ENCODE results near the gene GDF2.

GDF2 gene

GRCh38 chr10:47311193-47311931 is 10.9 kb upstream of the GDF2 start:
- Histone ChIP-seq H3K36me3 (ENCODE audit: control insufficient read depth, insufficient read depth, low read length) (no peaks in the 10 kb centered on the region), H3K4me3 (ENCODE audit: insufficient read depth, low read depth, low read length) (no peak overlapping the region), H3K4me1 (ENCODE audit: control insufficient read depth, insufficient read depth, low read length) (no peaks in the 10 kb centered on the region), H3K27ac (ENCODE audit: insufficient read depth, low read depth, low read length, poor library complexity, severe bottlenecking) (no peak overlapping the region), H3K27me3 (ENCODE audit: control insufficient read depth, insufficient read depth, low read length, poor library complexity, severe bottlenecking) (no peaks in the 10 kb centered on the region), H3K9me3 (ENCODE audit: control insufficient read depth, low read length) (no peaks in the 10 kb centered on the region)
- 87 to 92% methylated on average over 10 of the region's 10 CpGs for WGBS, 2 experiments

DNA sequence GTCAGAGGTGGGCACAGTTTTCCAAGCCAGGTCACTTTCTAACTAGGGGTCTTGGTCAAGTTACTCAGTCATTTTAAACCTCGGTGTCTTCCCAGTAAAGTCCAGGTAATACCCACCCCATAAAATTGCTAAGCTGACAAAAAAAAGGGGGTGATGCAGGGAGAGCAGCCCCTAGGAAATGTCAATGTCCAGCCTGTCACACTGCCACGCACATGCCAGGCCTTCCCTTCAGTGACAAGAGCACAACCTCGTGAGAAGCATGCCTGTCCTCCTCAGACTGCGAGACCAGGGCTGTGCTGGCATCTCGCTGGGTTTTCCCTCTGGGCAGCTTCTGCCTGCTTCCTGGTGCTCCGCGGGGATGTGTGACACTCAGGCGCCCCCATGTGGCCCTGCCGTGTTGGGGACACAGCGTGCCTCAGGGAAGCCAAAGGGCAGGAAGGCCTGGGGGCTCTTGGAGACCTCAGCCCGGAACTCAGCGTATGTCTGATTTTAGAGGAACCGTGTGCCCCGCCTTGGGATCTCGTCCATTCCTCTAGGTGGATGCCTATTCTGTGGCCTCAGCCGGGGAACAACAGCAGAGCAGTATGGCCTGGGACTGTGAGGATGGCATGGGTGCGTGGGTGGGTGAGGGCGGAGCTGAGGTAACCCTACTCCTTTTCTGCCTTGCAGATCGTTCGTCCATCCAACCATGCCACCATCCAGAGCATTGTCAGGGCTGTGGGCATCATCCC is 10.2 kb upstream of the GDF2 start:
- Histone ChIP-seq H3K27me3 (ENCODE audit: control insufficient read depth, insufficient read depth, low read length, poor library complexity, severe bottlenecking) (no peaks in the 10 kb centered on the region), H3K4me3 (ENCODE audit: insufficient read depth, low read depth, low read length) (no peak overlapping the region), H3K9me3 (ENCODE audit: control insufficient read depth, low read length) (no peaks in the 10 kb centered on the region), H3K27ac (ENCODE audit: insufficient read depth, low read depth, low read length, poor library complexity, severe bottlenecking) (no peak overlapping the region), H3K36me3 (ENCODE audit: control insufficient read depth, insufficient read depth, low read length) (no peaks in the 10 kb centered on the region), H3K4me1 (ENCODE audit: control insufficient read depth, insufficient read depth, low read length) (no peaks in the 10 kb centered on the region)
- 38 to 40% methylated on average over 20 of the region's 20 CpGs for WGBS, 2 experiments

- no peaks in the 10 kb centered on the region for H3K36me3 ChIP-seq (ENCODE audit: control insufficient read depth, insufficient read depth, low read length)
- no peaks in the 10 kb centered on the region for H3K4me1 ChIP-seq (ENCODE audit: control insufficient read depth, insufficient read depth, low read length)
- no peaks in the 10 kb centered on the region for H3K27me3 ChIP-seq (ENCODE audit: control insufficient read depth, insufficient read depth, low read length, poor library complexity, severe bottlenecking)
- H3K4me3 ChIP-seq (ENCODE audit: insufficient read depth, low read depth, low read length) = no peak overlapping the region
- H3K9me3 ChIP-seq (ENCODE audit: control insufficient read depth, low read length) = no peaks in the 10 kb centered on the region
- H3K27ac ChIP-seq (ENCODE audit: insufficient read depth, low read depth, low read length, poor library complexity, severe bottlenecking) = no peak overlapping the region
- WGBS, 2 experiments = 91% methylated on average over 7 of the region's 7 CpGs
Measured at GRCh38 chr10:47312663-47312995, 9.6 kb upstream of the GDF2 start.

- Histone ChIP-seq H3K27me3 (ENCODE audit: control insufficient read depth, insufficient read depth, low read length, poor library complexity, severe bottlenecking) (no peaks in the 10 kb centered on the region), H3K4me3 (ENCODE audit: insufficient read depth, low read depth, low read length) (no peak overlapping the region), H3K36me3 (ENCODE audit: control insufficient read depth, insufficient read depth, low read length) (no peaks in the 10 kb centered on the region), H3K4me1 (ENCODE audit: control insufficient read depth, insufficient read depth, low read length) (no peaks in the 10 kb centered on the region), H3K9me3 (ENCODE audit: control insufficient read depth, low read length) (no peaks in the 10 kb centered on the region), H3K27ac (ENCODE audit: insufficient read depth, low read depth, low read length, poor library complexity, severe bottlenecking) (no peak overlapping the region)
- 95 to 96% methylated on average over 9 of the region's 9 CpGs for WGBS, 2 experiments
Measured at GRCh38 chr10:47314416-47314970, 7.8 kb upstream of the GDF2 start.

DNA sequence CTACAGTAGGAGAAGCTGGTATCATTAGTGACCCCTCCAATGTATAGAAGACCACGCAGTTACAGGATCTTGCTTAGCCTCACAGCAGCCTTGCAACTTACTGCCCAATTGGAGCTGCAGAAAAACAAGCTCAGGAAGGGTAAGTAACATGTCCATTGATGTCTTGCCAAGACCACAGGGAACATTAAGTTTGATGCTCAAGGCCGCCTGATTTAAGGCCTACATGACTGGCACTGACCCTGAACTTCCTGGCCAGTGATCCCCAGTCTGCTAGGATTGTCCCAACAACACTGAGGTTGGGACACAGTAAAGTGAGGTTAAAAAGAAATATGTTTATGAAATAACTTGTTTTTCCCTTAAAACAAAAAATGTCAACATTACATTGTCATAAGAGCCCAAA is 6.8 kb upstream of the GDF2 start:
- Histone ChIP-seq H3K27ac (ENCODE audit: insufficient read depth, low read depth, low read length, poor library complexity, severe bottlenecking) (no peak overlapping the region), H3K27me3 (ENCODE audit: control insufficient read depth, insufficient read depth, low read length, poor library complexity, severe bottlenecking) (no peaks in the 10 kb centered on the region), H3K4me1 (ENCODE audit: control insufficient read depth, insufficient read depth, low read length) (no peaks in the 10 kb centered on the region), H3K9me3 (ENCODE audit: control insufficient read depth, low read length) (no peaks in the 10 kb centered on the region), H3K4me3 (ENCODE audit: insufficient read depth, low read depth, low read length) (no peak overlapping the region), H3K36me3 (ENCODE audit: control insufficient read depth, insufficient read depth, low read length) (no peaks in the 10 kb centered on the region)
- 92 to 95% methylated on average over 2 of the region's 2 CpGs for WGBS, 2 experiments

- H3K9me3 ChIP-seq (ENCODE audit: control insufficient read depth, low read length) = no peaks in the 10 kb centered on the region
- 70 to 74% methylated on average over 5 of the region's 5 CpGs for WGBS, 2 experiments
- H3K4me1 ChIP-seq (ENCODE audit: control insufficient read depth, insufficient read depth, low read length) = no peaks in the 10 kb centered on the region
- no peaks in the 10 kb centered on the region for H3K27me3 ChIP-seq (ENCODE audit: control insufficient read depth, insufficient read depth, low read length, poor library complexity, severe bottlenecking)
- no peaks in the 10 kb centered on the region for H3K36me3 ChIP-seq (ENCODE audit: control insufficient read depth, insufficient read depth, low read length)
- no peak overlapping the region for H3K27ac ChIP-seq (ENCODE audit: insufficient read depth, low read depth, low read length, poor library complexity, severe bottlenecking)
- no peak overlapping the region for H3K4me3 ChIP-seq (ENCODE audit: insufficient read depth, low read depth, low read length)
Measured at GRCh38 chr10:47316131-47316530, 6.1 kb upstream of the GDF2 start.

- no peaks in the 10 kb centered on the region for H3K4me1 ChIP-seq (ENCODE audit: control insufficient read depth, insufficient read depth, low read length)
- no peak overlapping the region for H3K4me3 ChIP-seq (ENCODE audit: insufficient read depth, low read depth, low read length)
- WGBS, 2 experiments = 87 to 95% methylated on average over 4 of the region's 4 CpGs
- H3K27ac ChIP-seq (ENCODE audit: insufficient read depth, low read depth, low read length, poor library complexity, severe bottlenecking) = no peak overlapping the region
- H3K9me3 ChIP-seq (ENCODE audit: control insufficient read depth, low read length) = no peaks in the 10 kb centered on the region
- H3K27me3 ChIP-seq (ENCODE audit: control insufficient read depth, insufficient read depth, low read length, poor library complexity, severe bottlenecking) = no peaks in the 10 kb centered on the region
- no peaks in the 10 kb centered on the region for H3K36me3 ChIP-seq (ENCODE audit: control insufficient read depth, insufficient read depth, low read length)
Measured at GRCh38 chr10:47317251-47317650, 5.0 kb upstream of the GDF2 start.

- 92 to 95% methylated on average over 9 of the region's 9 CpGs for WGBS, 2 experiments
- H3K4me1 ChIP-seq (ENCODE audit: control insufficient read depth, insufficient read depth, low read length) = no peaks in the 10 kb centered on the region
- no peaks in the 10 kb centered on the region for H3K27me3 ChIP-seq (ENCODE audit: control insufficient read depth, insufficient read depth, low read length, poor library complexity, severe bottlenecking)
- no peaks in the 10 kb centered on the region for H3K9me3 ChIP-seq (ENCODE audit: control insufficient read depth, low read length)
- no peak overlapping the region for H3K27ac ChIP-seq (ENCODE audit: insufficient read depth, low read depth, low read length, poor library complexity, severe bottlenecking)
- no peaks in the 10 kb centered on the region for H3K36me3 ChIP-seq (ENCODE audit: control insufficient read depth, insufficient read depth, low read length)
- no peak overlapping the region for H3K4me3 ChIP-seq (ENCODE audit: insufficient read depth, low read depth, low read length)
Measured at GRCh38 chr10:47318706-47319105, 3.5 kb upstream of the GDF2 start.

DNA sequence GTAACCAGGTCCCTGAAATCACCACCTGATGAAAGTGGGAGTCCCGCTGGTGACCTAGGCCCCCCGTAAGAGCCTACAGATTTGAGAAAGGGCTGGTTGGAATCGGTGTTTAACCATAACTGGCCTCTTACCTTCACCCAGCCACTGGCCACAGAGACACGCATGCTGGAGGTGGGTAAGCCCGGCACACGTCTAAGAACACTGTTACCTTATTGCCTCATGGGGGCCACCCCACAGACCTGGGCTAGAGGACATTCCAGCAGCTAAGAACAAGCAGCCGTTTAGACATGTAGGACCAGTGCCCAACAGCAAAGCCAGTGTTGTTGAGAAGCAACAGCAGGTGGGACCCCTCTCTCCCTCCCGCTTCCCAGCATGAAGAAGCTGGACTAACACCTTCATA is 2.5 kb upstream of the GDF2 start:
- 96% methylated on average over 8 of the region's 8 CpGs for WGBS, 2 experiments
- no peaks in the 10 kb centered on the region for H3K27me3 ChIP-seq (ENCODE audit: control insufficient read depth, insufficient read depth, low read length, poor library complexity, severe bottlenecking)
- no peak overlapping the region for H3K4me3 ChIP-seq (ENCODE audit: insufficient read depth, low read depth, low read length)
- H3K27ac ChIP-seq (ENCODE audit: insufficient read depth, low read depth, low read length, poor library complexity, severe bottlenecking) = no peak overlapping the region
- H3K4me1 ChIP-seq (ENCODE audit: control insufficient read depth, insufficient read depth, low read length) = no peaks in the 10 kb centered on the region
- H3K36me3 ChIP-seq (ENCODE audit: control insufficient read depth, insufficient read depth, low read length) = no peaks in the 10 kb centered on the region
- H3K9me3 ChIP-seq (ENCODE audit: control insufficient read depth, low read length) = no peaks in the 10 kb centered on the region

DNA sequence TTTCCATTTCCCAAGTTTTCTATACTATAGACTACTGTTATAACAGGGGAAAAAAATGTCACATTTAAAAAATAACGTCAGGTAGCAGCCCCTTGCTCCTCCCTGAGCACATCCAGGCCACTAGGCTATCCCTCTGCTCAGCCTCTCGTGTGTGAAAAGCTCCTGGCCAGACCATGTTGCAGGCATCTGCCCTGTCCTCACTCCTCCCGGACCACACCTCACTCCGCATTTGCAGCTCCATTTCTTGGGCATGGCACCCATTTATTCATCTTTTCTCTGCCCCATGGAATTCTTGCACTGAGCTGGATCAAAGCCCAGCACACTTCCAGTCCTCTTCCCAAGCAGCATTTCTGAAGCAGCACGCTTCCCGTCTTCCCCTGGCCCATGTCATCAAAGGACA is 1.4 kb upstream of the GDF2 start:
- Histone ChIP-seq H3K36me3 (ENCODE audit: control insufficient read depth, insufficient read depth, low read length) (no peaks in the 10 kb centered on the region), H3K4me3 (ENCODE audit: insufficient read depth, low read depth, low read length) (no peak overlapping the region), H3K4me1 (ENCODE audit: control insufficient read depth, insufficient read depth, low read length) (no peaks in the 10 kb centered on the region), H3K9me3 (ENCODE audit: control insufficient read depth, low read length) (no peaks in the 10 kb centered on the region), H3K27ac (ENCODE audit: insufficient read depth, low read depth, low read length, poor library complexity, severe bottlenecking) (no peak overlapping the region), H3K27me3 (ENCODE audit: control insufficient read depth, insufficient read depth, low read length, poor library complexity, severe bottlenecking) (no peaks in the 10 kb centered on the region)
- WGBS, 2 experiments = 86 to 91% methylated on average over 6 of the region's 6 CpGs

All from ectodermal cell (in vitro differentiated cells).